SK-N-MC (cell line): ENCODE data around the gene FGFR3.

Experiments used
- EZH2 ChIP-seq: fragments of 200-600 bp; sonication (generic); IDR thresholded peaks from one replicate; pipeline ENCODE4 v1.6.1; 2017; ENCODE audit warnings: antibody characterized with exemption
- FOXP2 ChIP-seq: optimal IDR thresholded peaks from 2 replicates; pipeline ENCODE3; 2011; ENCODE audit warnings: mild to moderate bottlenecking, moderate library complexity; ENCODE audit not compliant: insufficient read depth; ENCODE audit errors: extremely low read length, control extremely low read depth
- POLR2AphosphoS5 ChIP-seq: IDR thresholded peaks from 2 replicates; pipeline ENCODE4 v1.6.1; 2012; ENCODE audit warnings: mild to moderate bottlenecking, low read depth, low read length, borderline replicate concordance

DNA sequence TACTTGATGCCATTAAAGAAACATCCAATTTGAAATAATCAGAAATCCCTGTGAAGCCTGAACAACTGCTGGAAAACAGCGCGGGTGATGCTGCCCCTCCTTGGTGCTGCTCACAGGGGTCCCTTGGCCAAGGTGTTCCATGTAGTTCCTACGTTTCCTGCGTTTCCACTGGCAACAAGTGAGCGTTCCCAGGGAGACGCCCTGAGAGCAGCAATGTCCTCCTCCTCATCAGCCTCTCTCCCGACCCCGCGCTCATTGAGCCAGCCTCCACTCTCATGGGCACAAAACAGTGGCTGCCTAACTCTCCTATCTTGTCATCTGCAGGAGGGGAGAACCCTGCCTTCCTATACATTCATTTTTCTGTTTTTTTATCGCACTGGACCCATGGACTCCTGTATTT is 44.0 kb downstream of the FGFR3 start:
- TF ChIP-seq POLR2AphosphoS5 (no peak), EZH2 (no peak), FOXP2 (no peak)
